Central memory CD4-positive, alpha-beta T cell (primary cell): ENCODE measurements around the gene PTPMT1.
"Not testable (repeated sequence)": the region's sequence is repeated elsewhere in the genome, so short reads cannot be mapped to it uniquely, and the experiment has no call there.

ENCODE experiments used
- DNase-seq: peaks from one replicate; pipeline ENCODE4 v3.0.0; 2022
- total RNA-seq, 3 experiments: gene quantifications; one replicate each; lab custom pipeline; 2026; lab: John Stamatoyannopoulos, UW

The PTPMT1 gene, protein sequence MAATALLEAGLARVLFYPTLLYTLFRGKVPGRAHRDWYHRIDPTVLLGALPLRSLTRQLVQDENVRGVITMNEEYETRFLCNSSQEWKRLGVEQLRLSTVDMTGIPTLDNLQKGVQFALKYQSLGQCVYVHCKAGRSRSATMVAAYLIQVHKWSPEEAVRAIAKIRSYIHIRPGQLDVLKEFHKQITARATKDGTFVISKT
- total RNA-seq = 3.5 to 6.9 (median 6.1) reads per million in 3 experiments

DNA sequence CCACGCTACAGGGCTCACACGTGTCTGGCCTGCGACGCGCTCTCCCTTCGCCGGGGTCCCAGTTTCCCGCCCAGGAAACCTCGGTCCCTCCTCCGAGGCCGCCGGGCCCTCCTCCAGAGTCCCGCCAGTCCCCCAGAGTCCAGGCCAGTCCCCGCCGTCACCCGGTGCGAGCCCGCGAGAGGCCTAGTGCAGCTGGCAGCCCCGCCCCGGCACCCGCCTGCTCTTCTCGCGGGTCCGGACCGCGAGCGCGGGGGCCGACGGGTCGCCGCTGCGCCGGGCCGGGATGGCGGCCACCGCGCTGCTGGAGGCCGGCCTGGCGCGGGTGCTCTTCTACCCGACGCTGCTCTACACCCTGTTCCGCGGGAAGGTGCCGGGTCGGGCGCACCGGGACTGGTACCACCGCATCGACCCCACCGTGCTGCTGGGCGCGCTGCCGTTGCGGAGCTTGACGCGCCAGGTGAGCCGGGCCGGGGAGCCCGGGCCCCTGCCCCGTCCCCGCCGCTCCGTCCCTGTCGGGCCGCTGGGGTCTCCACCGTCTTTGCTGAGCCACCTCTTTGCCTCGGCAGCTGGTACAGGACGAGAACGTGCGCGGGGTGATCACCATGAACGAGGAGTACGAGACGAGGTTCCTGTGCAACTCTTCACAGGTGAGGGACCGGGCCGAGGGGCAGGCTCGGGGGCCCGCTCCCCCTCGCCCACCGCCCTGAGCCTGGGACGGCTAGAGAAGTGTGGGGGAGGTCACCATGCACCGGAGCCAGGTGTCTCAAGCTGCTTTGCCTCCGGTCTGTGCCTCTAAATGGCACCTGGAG is at the start of gene PTPMT1:
Gene PTPMT1, plus strand, starts transcription at position 260 of the 809 bp plus-strand sequence. Its CDS starts 24 bp downstream, at position 284.
- peak; percentile 54 for DNase-seq

DNA sequence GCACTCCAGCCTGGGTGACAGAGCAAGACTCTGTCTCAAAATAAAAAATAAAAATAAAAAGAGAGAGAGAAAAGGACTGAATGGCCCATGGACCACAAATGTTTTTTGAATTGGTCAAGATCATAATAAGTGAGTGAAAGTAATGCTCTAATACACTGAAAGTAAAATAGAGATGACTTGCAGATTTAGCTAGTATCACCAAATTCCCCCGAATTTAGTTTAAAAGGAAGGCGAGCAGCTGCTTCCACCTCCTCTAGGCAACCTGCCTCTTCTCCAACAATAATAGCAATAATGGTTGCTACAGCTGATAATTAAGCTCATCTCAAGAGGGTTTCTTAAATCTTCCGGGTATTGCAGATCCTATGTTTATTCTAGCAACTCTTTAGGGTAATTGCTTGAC is 49.2 kb upstream of the PTPMT1 start:
- DNase-seq = no peak

DNA sequence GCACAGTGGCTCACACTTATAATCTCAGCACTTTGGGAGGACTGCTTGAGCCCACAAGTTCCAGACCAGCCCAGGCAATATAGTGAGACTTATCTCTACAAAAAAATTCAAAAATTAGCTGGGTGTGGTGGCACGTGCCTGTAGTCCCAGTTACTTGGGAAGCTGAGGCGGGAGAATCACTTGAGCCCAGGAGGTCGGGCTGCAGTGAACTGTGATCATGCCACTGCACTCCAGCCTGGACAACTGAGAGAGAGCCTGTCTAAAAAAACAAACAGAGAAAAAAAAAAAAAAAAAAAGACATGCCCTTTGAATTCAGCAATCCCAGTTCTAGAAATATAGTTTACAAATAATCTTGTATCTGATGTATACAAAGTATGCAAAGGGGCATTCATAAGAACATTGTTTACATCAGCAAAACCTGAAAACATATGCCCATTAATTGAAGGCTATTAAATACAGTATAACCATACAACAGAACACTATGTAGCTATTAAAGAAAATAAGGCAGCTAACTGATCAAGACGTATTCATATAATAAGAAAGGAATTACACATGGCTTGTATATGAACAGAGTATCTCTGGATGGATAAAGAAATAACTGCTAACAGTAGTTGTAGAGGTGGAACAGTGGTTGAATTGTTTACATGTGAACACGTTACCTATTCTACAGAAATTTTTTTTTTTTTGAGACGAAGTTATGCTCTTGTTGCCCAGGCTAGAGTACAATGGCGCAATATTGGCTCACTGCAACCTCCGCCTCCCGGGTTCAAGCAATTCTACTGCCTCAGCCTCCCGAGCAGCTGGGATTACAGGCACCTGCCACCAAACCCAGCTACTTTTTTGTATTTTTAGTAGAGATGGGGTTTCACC is 48.2 kb upstream of the PTPMT1 start:
- no peak for DNase-seq

DNA sequence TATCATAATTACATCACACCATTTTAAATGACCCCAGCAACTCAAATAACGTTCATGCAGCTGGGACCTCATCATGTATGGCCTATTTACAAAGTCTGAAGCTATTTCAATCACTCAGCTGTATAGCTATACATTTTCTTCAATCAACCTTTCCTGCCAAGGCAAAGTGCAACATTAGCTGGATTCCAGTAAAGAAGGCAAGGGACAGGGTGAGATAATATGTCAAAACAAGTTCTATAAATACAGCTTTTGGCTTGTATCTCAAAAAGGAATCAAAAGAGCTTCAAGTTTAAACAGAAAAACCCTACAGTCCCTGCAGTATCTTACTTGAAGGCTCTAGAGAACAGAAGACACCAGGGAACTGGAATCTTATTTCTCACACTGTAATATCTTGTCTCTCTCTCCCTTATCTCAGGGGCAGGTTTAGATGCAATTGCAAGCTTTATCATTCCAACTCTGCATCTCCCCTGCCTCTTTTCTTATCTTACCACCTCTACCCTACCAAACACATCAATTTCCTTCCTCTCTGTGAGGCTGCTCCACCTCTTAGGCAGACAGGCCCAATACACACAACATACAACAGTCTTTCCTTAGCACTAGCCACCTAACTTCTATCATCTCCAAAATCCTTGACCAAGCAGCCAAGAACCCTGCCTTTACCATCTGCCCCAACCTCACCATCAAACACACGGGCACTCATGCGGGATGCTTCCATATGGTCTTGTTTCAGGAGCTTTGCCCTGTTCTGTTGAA is 47.0 kb upstream of the PTPMT1 start:
- DNase-seq = no peak

DNA sequence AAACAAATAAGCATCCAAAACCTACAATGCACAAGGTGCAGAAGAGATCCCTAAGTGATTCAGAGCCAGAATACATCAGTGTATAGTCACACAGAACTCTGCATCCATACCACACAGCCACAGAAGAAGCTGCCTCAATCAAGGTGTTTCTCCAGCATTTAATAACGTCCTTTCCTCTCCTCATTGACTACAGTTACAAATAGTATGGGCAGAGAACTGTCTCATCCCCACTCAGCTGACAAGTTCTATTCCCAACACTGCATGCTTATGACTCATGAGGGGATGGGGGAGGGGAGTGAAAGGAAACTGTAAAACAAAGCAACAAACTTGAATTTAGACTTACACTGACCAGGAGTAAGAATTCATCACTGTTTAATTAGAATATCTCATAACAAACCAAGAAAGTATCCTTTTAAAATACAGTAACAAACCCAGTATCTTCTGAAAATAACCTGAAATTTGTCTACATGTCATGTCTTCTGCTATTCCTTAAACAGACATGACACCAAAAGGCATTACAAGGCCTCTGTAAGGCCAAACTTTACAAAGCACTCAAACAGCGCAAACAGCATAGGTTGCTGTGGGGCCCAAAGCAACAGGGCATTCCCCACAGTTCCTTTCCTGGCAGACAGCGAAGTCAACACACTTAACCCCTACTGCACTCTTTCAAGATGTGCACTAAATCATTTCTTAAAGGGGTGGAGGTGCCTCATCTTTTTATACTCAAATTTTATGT is 41.7 kb upstream of the PTPMT1 start:
- peak; percentile 40 for DNase-seq

DNA sequence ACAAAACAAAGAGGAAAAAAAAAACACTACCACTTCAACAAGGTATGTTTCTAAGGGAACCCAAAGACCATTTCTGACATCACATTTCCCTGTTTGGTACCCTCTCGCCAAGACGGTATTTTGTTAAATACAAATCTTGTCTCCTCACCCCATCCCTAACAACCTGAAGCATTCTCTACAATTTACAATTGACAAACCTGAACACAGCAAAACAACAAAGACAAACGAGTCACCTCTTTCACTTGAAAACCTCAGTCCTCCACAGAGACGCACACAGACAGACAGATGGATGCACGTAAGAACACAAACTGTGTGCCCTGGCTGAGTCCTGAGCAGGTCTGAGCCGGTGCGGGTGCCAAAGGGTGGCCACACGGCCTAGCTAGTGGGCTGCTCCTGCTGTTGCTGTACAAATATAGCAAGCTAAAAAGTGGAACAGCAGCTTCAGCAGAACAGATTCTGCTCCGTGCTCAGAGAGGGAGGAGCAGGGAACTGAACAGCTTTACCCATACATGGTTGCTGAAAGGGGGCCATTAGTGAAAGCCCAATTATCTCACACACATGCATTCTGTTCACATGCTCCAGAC is 41.0 kb upstream of the PTPMT1 start:
- peak; percentile 18 for DNase-seq

DNA sequence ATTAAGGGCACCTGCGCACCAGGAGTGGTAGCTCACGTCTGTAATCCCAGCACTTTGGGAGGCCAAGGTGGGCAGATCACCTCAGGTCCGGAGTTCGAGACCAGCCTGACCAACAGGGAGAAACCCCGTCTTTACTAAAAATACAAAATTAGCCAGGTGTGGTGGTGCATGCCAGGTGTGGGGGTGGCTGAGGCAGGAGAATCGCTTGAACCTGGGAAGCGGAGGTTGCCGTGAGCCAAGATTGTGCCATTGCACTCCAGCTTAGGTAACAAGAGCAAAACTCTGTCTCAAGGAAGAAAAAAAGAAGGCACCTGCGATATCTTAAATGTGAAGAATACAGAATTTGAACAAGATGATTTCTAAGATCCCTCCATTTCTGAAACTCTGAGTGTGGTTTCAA is 39.4 kb upstream of the PTPMT1 start:
- DNase-seq = not testable (repeated sequence)

DNA sequence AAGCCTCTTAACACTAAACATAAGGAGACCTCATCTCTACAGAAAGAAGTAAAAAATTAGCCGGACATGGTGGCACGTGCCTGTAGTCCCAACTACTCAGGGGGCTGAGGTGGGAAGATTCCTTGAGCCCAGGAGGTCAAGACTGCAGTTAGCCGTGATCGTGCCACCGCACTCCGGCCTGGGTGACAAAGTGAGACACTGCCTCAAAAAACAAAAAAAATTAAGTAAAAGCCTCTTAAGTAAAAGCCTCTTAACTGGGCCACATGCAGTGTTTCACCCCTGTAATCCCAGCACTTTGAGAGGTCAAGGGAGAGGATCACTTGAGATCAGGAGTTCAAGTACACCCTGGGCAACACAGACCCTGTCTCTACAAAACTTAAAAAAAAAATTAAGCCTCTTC is 38.2 kb upstream of the PTPMT1 start:
- no peak for DNase-seq

DNA sequence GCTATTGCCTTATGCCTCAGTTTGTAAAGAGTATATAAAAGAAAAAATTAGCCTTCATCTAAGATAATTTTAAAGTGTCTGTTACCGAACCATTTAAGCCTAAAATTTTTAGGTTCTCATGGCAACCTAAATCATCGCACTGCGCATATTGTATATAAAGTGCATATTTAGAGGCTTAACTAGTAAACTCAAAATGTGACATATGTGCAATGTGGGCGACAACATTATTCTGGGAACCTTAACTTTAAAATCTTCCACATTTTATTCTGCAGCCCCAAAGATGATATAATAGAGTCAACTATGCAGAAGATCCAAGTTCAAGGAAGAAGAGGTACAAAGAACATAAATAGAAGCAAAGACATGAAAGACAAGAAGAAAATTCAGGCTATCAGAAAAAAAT is 35.4 kb upstream of the PTPMT1 start:
- no peak for DNase-seq

DNA sequence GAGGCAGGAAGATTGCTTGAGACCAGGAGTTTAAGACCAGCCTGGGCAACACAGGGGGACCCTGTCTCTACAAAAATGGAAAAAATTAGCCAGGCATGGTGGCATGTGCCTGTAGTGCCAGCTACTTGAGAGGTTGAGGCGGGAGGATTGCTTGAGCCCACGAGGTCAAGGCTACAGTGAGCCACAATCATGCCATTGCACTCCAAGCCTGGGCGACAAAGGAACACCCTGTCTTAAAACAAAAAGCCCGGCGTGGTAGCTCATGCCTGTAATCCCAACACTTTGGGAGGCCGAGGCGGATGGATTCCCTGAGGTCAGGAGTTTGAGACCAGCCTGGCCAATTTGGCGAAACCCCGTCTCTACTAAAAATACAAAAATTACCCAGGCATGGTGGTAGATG is 34.7 kb upstream of the PTPMT1 start:
- not testable (repeated sequence) for DNase-seq

DNA sequence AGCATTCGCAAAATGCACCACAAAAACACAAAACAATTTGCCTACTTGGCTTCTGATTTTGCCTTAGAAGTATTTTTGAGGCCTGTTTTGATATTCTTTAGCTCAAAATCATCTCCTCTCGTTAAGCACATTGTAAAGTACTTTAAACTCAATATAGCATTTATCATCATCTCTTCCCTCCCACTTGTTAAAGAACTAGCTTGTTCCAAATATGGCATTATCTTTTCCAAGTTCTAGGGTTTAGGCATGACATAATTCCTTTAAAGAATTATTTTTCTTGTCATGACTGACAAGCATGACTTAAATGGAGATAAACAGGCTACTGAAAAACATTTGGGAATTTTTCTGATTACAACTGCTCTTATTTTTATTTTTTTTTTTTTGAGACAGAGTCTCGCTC is 33.7 kb upstream of the PTPMT1 start:
- no peak for DNase-seq

DNA sequence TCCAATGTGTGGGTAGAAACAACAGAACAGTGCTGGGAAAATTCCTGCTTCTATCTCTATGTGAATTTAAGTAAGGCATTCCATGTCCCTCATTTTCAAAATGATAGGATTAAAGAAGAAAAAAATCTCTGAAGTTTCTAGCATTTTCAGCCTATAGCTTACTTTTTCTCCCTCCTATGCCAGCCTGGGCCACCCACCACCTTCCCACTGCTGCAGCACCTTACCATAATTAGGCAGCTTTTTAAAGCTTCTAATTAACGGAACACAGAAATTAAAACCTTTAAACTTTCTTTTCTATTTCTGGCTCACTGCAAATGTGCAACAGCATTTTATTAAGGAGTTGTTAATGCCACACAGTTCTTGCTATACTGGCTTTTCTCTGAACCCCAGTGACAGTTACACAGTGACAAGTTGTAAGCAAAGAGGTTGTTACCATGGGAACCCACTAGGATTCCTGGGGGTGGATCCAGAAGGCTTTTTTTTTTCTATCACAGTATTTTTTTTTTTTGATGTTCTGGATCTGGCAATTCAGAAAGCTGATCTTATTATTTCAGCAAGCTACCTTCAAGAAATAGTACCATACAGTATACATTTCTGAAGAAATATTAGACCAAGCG is 32.7 kb upstream of the PTPMT1 start:
- no peak for DNase-seq

DNA sequence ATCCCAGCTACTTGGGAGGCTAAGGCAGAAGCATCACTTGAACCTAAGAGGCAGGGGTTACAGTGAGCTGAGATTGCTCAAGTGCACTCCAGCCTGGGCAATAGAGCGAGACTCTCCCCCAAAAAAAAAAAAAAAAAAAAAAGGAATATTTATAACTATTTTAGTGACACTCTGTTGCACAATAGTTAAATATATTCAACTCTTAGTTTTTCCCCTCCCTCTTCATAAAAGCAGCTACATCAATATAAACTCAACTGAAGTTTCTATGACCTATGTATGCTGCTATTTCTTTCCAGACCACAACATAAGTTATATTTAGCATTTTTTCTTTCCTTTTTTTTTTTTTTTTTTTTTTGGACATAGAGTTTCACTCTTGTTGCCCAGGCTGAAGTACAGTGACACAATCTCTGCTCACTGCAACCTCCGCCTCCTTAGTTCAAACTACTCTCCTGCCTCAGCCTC is 31.7 kb upstream of the PTPMT1 start:
- DNase-seq = no peak

DNA sequence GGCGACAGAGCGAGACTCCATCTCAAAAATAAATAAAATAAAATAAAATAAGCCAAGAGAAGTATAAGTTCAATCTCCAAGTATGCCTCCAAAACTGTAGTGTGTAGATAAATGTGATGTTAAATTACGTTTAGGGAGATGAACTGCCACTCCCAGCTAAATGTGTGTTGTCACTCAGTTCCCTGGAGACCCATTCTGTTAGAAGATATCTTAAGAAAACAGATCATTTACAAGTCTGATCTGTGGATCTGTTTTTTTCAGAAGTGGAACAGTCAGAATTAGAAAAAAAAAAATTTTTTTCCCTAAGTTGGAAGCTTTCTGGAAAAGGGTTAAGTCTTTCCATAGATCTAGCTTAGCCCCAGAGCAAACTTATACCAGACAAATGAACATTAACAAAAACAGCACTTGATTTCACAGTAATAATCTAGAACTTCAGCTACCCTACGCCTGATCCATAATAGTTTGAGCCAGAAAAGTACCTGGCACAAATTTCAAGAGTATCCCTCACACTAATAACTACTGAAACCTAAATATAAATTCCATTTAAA is 30.6 kb upstream of the PTPMT1 start:
- no peak for DNase-seq

DNA sequence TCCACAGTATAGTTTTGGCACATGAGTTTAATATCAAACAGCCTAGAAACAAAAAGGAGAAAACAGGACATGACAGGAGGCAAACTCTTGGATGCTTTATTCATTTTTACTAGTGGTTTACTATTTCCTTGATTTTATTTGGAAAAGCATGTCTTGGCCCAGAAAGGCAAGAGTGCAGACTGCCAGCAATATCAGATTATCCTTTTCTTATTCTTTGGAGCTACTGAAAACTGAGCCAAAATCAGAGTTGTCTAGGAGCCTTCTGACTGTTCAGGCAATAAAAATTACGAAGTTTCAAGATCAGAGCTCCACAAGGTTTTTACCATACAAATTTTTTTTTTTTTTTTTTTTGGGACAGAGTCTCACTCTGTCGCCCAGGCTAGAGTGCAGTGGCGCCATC is 28.5 kb upstream of the PTPMT1 start:
- DNase-seq = no peak

DNA sequence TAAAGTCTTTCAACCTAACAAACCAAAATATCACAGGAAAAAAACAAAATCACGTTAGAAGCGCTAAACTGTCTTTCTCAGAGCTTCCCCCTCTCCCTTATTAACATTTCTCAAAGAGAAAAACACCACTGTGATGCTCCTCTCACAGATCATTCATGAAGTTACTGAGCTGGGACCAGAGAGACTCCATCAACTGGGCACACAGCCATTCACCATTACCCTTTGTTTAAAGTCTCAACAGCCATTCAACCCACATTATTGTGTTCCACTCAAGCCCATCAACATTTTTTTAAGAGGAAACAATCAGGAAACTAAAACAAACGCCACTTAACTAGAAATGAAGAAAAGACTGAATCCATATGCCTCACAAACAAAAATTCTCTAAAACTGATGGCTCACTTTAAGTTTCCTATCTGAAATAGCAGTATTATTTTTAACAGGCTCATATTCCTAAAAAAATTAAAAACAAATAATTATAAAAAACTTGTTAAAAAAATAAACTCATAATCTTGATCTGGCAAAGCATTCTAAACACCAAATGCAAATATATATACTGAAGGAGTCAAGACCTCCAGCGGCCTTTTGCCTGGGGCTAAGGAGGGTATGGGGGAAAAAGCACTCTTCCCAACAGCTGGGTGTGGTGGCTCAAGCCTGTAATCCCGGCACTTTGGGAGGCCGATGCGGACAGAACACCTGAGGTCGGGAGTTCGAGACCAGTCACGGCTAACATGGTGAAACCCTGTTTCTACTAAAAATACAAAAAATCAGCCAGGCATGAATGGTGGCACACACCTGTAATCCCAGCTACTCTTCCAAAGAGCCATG is 26.4 kb upstream of the PTPMT1 start:
- DNase-seq = no peak

DNA sequence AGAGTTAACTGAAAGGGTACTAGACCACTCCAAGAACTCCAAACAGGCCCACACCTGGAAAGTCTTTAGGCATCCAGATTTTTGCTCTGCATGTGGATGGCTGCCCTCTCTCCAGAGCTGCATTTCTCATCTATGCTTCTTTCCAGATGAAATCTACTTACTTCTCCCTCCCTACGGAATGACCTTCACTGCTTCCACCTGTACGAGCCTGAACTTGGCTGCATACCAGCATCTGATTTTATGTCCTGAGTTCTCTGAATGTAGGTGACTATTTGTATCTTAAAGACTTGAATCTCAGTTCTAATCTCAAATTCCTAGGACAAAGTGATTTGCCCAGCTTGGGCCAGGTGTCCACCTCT is 25.7 kb upstream of the PTPMT1 start:
- DNase-seq = no peak

DNA sequence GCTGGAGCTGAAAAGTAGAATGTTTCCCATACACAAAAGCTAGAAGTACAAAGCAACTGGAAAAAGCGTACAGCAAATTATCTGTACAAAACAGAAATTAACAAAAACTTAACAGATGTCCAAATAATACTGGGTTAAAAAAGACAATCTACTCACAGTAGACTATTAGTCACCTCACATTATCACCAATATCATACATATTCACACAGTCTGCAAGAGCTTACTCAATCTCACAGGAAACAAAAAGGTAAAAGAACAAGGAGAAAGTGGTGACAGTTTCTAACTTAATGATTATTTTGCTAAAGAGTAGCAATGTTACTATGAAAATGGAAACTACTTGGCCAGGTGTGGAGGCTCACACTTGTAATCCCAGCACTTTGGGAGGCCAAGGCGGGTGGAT is 24.3 kb upstream of the PTPMT1 start:
- DNase-seq = no peak

DNA sequence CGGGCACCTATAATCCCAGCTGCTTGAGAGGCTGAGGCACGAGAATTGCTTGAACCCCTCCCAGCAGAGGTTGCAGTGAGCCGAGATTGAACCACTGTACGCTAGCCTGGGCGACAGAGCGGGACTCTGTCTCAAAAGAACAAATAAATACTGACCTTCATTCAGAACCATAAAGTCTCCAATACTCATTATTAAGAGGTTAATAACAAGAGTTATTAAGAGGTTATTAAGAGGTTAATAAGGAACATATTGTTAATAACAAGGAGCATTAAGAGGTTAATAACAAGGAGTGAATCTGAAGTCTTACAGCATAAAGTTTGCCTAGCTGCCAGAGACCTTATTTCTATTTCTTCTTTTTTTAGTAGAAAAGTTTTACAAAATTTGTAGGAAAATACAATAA is 20.1 kb upstream of the PTPMT1 start:
- no peak for DNase-seq

DNA sequence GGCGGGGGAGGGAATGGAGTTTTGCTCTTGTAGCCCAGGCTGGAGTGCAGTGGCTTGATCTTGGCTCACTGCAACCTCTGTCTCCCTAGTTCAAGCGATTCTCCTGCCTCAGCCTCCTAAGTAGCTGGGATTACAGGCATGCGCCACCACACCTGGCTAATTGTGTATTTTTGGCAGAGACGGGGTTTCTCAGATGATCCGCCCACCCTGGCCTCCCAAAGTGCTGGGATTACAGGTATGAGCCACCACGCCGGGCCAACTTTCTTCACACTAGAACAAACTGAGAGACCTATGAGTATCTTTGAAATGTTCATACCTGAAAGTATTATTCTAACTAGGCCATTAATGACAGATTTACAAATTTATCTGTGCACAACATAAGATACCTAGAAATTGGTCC is 19.1 kb upstream of the PTPMT1 start:
- DNase-seq = not testable (repeated sequence)
